ENCODE data around the gene GZMM. TPM values are rescaled to one million over a fixed set of nuclear protein-coding genes. Genes with fewer than 3 reads are reported as not detected.

Gene GZMM
- total RNA-seq, 2 experiments from 2014 or later = 44.5 to 47.4 TPM

DNA sequence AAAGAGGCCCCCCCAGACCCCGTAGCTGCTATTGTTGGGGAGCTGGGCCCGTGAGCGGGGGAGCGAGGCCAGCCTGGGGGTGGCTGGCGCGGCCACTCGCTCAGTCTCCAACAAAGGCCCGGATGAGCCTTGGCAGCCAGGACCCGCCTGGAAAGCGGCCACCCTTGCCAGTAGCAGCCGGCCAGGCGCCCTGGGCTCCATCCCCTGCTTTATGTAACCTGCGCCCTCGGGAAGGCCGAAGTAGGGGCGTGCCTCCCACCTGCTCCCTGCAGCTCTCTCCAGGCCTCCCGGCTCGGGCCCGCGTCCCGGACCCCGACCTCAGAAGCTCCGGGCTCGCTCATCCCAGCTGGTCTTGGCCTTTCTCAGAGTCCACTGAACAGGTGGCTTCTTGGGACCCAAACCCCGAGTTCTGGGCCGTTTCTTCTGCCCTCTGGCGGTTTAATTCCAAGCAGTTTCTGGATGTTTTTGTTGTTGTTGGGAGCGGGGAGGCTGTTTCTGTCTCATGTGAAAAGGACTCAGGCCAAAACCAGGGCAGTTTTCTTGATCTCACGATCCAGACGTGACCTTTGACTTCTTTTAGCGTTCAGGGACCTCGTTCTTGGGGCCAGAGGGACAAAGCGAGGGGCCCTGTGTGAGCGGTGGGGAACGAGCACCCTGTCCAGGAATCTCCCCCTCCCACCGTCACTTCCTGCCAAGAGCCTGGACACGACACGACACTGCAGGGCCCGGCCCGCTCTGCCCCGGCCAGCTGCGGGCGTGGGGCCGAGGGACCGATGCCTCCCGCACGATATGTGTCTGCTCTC, 11.1 kb upstream of the GZMM start:
- POLR2A ChIA-PET = no interaction called here
- Mint-ChIP-seq H3K27me3 (no peaks in the 10 kb centered on the region), H3K36me3 (ENCODE audit: low read depth) (peaks cover 5% of the 10 kb centered on the region), H3K4me3 (peak overlapping the region; percentile 85), H3K4me1 (peaks cover 20% of the 10 kb centered on the region), H3K27ac (peak overlapping the region; percentile 88), H3K9me3 (no peaks in the 10 kb centered on the region)
- DNase-seq = peak; percentile 55
- CTCF ChIA-PET = interaction anchor here (1.1 to 5.0 kb wide), 7 partner anchors 10 to 209 kb away, joined by 3 to 47 read pairs (median 6); partner anchors contain the start of gene TPGS1

GRCh38 chr19:533364-534058, 10.3 kb upstream of the GZMM start:
- Mint-ChIP-seq H3K4me1 (peaks cover 20% of the 10 kb centered on the region), H3K36me3 (ENCODE audit: low read depth) (peaks cover 11% of the 10 kb centered on the region), H3K27ac (peak overlapping the region; percentile 88), H3K27me3 (no peaks in the 10 kb centered on the region), H3K9me3 (no peaks in the 10 kb centered on the region), H3K4me3 (peak overlapping the region; percentile 85)
- ChIA-PET CTCF (interaction anchor here (1.5 to 5.0 kb wide), 2 partner anchors 23 to 51 kb away, joined by 4 to 47 read pairs; no protein-coding TSS in a partner anchor), POLR2A (no interaction called here)
- no peak for DNase-seq

- Mint-ChIP-seq H3K4me3 (peak overlapping the region; percentile 85), H3K36me3 (ENCODE audit: low read depth) (peaks cover 11% of the 10 kb centered on the region), H3K4me1 (peaks cover 20% of the 10 kb centered on the region), H3K27me3 (no peaks in the 10 kb centered on the region), H3K27ac (no peak overlapping the region), H3K9me3 (no peaks in the 10 kb centered on the region)
- POLR2A ChIA-PET = no interaction called here
- CTCF ChIA-PET = no interaction called here
- DNase-seq = no peak
These were observed 9.8 kb upstream of the GZMM start for GRCh38 chr19:534088-534487.

- no peak for DNase-seq
- Mint-ChIP-seq H3K9me3 (no peaks in the 10 kb centered on the region), H3K27ac (no peak overlapping the region), H3K4me1 (peaks cover 17% of the 10 kb centered on the region), H3K36me3 (ENCODE audit: low read depth) (peaks cover 11% of the 10 kb centered on the region), H3K27me3 (no peaks in the 10 kb centered on the region), H3K4me3 (peak overlapping the region; percentile 49)
- ChIA-PET POLR2A (no interaction called here), CTCF (interaction anchor here (0.5 to 1.0 kb wide), 5 partner anchors 14 to 1360 kb away, joined by 3 to 4 read pairs (median 3); no protein-coding TSS in a partner anchor)
These were observed 8.6 kb upstream of the GZMM start for GRCh38 chr19:535017-535835.

GRCh38 chr19:536031-536880, 7.6 kb upstream of the GZMM start:
- ChIA-PET POLR2A (no interaction called here), CTCF (interaction anchor here (1.0 kb wide), 1 partner anchor 26 kb away, joined by 4 read pairs; no protein-coding TSS in a partner anchor)
- Mint-ChIP-seq H3K36me3 (ENCODE audit: low read depth) (peaks cover 11% of the 10 kb centered on the region), H3K4me3 (no peak overlapping the region), H3K27me3 (no peaks in the 10 kb centered on the region), H3K9me3 (no peaks in the 10 kb centered on the region), H3K27ac (no peak overlapping the region), H3K4me1 (peaks cover 15% of the 10 kb centered on the region)
- DNase-seq = no peak

- ChIA-PET POLR2A (no interaction called here), CTCF (no interaction called here)
- Mint-ChIP-seq H3K27ac (no peak overlapping the region), H3K4me3 (no peak overlapping the region), H3K36me3 (ENCODE audit: low read depth) (peaks cover 11% of the 10 kb centered on the region), H3K27me3 (no peaks in the 10 kb centered on the region), H3K9me3 (no peaks in the 10 kb centered on the region), H3K4me1 (peaks cover 15% of the 10 kb centered on the region)
- DNase-seq = no peak
These were observed 6.9 kb upstream of the GZMM start for GRCh38 chr19:536881-537404.

DNA sequence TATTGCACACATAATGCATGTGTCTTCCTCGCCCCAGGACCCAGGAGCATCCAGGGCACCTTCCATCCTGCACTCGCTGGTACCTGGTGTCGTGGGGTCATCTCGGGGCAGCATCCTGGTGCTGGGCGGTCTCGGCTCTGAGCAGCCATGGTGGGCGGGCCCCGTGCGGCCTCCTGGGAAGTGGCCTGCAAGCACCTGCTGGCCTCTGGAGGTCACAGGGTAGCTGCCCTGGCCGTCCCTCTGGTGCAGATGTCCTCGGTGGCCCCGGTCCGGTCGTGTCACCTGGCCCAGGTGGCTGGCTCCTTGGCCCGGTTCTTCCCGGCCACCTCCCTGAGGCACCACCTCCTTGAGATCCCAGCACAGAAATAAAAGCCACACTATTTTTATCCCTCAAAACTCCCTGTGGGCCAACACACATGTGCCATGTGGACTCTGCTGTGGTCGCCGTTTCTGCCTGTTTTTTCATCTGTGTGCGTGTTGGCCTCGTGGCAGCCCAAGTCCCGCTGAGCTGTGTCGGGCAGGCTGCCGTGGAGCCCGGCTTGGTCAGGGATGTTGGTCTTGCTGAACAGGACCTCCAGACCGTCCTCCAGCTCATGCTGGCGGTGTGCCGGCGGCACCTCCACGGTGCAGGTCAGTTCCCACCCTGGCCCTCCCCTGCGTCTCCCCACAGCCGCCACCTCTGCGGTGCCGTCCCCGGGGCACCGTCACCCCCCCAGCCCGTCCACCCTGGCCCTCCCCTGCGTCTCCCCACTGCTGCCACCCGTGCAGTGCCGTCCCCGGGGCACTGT, 5.0 kb upstream of the GZMM start:
- H3K9me3 Mint-ChIP-seq = no peaks in the 10 kb centered on the region
- peak overlapping the region; percentile 41 for H3K27ac Mint-ChIP-seq
- H3K4me1 Mint-ChIP-seq = peaks cover 14% of the 10 kb centered on the region
- peaks cover 13% of the 10 kb centered on the region for H3K36me3 Mint-ChIP-seq (ENCODE audit: low read depth)
- no peak for DNase-seq
- CTCF ChIA-PET = no interaction called here
- H3K4me3 Mint-ChIP-seq = no peak overlapping the region
- no peaks in the 10 kb centered on the region for H3K27me3 Mint-ChIP-seq
- POLR2A ChIA-PET = no interaction called here

DNA sequence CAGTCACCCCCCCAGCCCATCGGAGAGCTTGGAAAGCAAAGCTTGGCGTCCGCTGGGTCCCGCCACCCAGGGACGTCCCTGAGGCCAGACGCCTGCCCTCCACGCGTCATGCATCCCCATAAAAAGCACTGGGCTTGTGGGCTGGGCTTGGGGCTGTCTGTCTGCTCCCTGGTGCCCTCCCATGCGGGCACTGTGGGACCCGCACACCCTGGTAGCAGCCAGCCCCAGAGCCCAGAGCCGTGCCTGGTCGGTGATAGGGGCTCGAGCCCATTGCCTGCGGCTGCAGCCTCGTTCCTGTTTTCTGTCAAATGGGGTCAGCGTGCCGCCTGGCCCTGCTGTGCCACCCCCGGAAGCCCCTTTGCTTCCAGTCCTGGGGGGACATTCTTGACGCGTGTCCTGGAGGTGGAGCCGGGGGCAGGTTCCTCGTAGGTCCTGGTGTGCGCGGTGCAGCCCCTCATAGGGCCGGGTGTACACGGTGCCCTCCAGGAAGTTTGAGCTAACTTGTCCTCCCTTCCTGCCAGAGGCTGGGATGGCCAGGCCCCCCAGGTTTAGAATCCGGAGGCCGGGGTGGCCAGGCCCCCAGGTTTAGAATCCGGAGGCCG, 4.3 kb upstream of the GZMM start:
- H3K27me3 Mint-ChIP-seq = no peaks in the 10 kb centered on the region
- H3K4me3 Mint-ChIP-seq = no peak overlapping the region
- DNase-seq = no peak

GRCh38 chr19:540867-541637, 2.8 kb upstream of the GZMM start:
- Mint-ChIP-seq H3K4me1 (peaks cover 20% of the 10 kb centered on the region), H3K4me3 (no peak overlapping the region), H3K36me3 (ENCODE audit: low read depth) (peaks cover 11% of the 10 kb centered on the region), H3K27me3 (no peaks in the 10 kb centered on the region), H3K9me3 (no peaks in the 10 kb centered on the region), H3K27ac (no peak overlapping the region)
- CTCF ChIA-PET = interaction anchor here (0.9 kb wide), 1 partner anchor 30 kb away, joined by 3 read pairs; no protein-coding TSS in a partner anchor
- POLR2A ChIA-PET = no interaction called here
- DNase-seq = no peak

More for the DNA sequence above, 4.3 kb upstream of the GZMM start:
- H3K9me3 Mint-ChIP-seq = no peaks in the 10 kb centered on the region
- ChIA-PET CTCF (no interaction called here), POLR2A (no interaction called here)
- H3K4me1 Mint-ChIP-seq = peaks cover 16% of the 10 kb centered on the region
- no peak overlapping the region for H3K27ac Mint-ChIP-seq
- H3K36me3 Mint-ChIP-seq (ENCODE audit: low read depth) = peaks cover 13% of the 10 kb centered on the region

GRCh38 chr19:541699-542098, 2.2 kb upstream of the GZMM start:
- ChIA-PET CTCF (interaction anchor here (0.9 to 1.4 kb wide), 2 partner anchors 10 to 31 kb away, joined by 3 to 6 read pairs; partner anchors contain the start of gene CDC34), POLR2A (no interaction called here)
- Mint-ChIP-seq H3K9me3 (no peaks in the 10 kb centered on the region), H3K27ac (no peak overlapping the region), H3K27me3 (no peaks in the 10 kb centered on the region), H3K4me1 (peaks cover 20% of the 10 kb centered on the region), H3K36me3 (ENCODE audit: low read depth) (peaks cover 9% of the 10 kb centered on the region), H3K4me3 (no peak overlapping the region)
- no peak for DNase-seq

All from activated CD4-positive, alpha-beta T cell treated with anti-CD3 and anti-CD28 coated beads, Interleukin-2, amount 10 ng/mL, durations not matched to agents 7 days and 5 days (primary cell).